K562 (cell line): ENCODE data around the gene SPDYE16. TPM values are rescaled to one million over a fixed set of nuclear protein-coding genes. Genes with fewer than 3 reads are reported as not detected.

ENCODE experiments used
- ATAC-seq: fragments of 200-7000 bp; cut with Tn5 transposase; 3 replicates; pipeline ENCODE4 v1.9.1; 2020; ENCODE audit warnings: moderate library complexity
- BruUV-seq: library from RNA; stranded (reverse); fragments of 400-500 nt; replicated peaks from 2 replicates; lab custom pipeline; 2021; lab: Mats Ljungman, UMichigan
- CTCF ChIA-PET: fragments of 300-600 bp; formaldehyde crosslinking; extraction: SDS; loops from one replicate; lab custom pipeline; 2021; ENCODE audit warnings: low intra/inter-chr PET ratio; lab: Yijun Ruan, JAX
- POLR2A ChIA-PET: fragments of 300-600, 350-650 bp; sonication (Branson Sonifier 250); formaldehyde crosslinking; extraction: SDS; loops from one replicate; lab custom pipeline; 2021; ENCODE audit warnings: antibody characterized with exemption, inconsistent platforms; lab: Yijun Ruan, JAX
- DNase-seq, 4 experiments: peaks; one replicate each; pipeline versions ENCODE4 v3.0.0 to v3.0.0-alpha.2; 2011 to 2018; ENCODE audit warnings: low spot score in 3 of 4, mixed read lengths in 3 of 4; ENCODE audit errors: extremely low read depth in 1 of 4
- FAIRE-seq: peaks from 2 replicates; lab custom pipeline; 2011; peaks lifted over from hg19 to GRCh38; lab: Jason Lieb, UNC
- H2AFZ ChIP-seq: 2 replicates; pipeline ENCODE4 v1.6.0; 2011; ENCODE audit warnings: low read depth, low read length, control low read depth, inconsistent platforms
- H3K27ac ChIP-seq: fragments of 200-600 bp; 3 replicates; pipeline ENCODE4 v1.8.0; 2011; ENCODE audit warnings: low read depth, mild to moderate bottlenecking, control low read depth, inconsistent platforms, low read length, moderate library complexity, mixed read lengths; ENCODE audit errors: extremely low read depth
- H3K27me3 ChIP-seq, 2 experiments: fragments of 300-600 bp in 1 of 2; 2 replicates in 1 of 2; 3 replicates in 1 of 2; pipeline versions ENCODE4 v1.6.0 to v1.8.0; 2011; ENCODE audit warnings: inconsistent platforms in 2 of 2, low read length in 2 of 2, mild to moderate bottlenecking in 1 of 2, mixed read lengths in 1 of 2, moderate library complexity in 1 of 2; ENCODE audit not compliant: control insufficient read depth in 2 of 2, insufficient read depth in 2 of 2
- H3K36me3 ChIP-seq: fragments of 300-600 bp; 3 replicates; pipeline ENCODE4 v1.8.0; 2011; ENCODE audit warnings: mild to moderate bottlenecking, low read length, inconsistent platforms; ENCODE audit not compliant: control insufficient read depth, insufficient read depth
- H3K4me1 ChIP-seq, 2 experiments: fragments of 200-600 bp in 1 of 2; replicated peaks in 1 of 2; 2 replicates in 1 of 2; 3 replicates in 1 of 2; pipeline versions ENCODE4 v1.5.1 to v1.8.0; 2011; ENCODE audit warnings: inconsistent platforms in 2 of 2, low read length in 2 of 2, mild to moderate bottlenecking in 1 of 2, mixed read lengths in 1 of 2, moderate library complexity in 1 of 2; ENCODE audit not compliant: control insufficient read depth in 2 of 2, insufficient read depth in 2 of 2
- H3K4me2 ChIP-seq: 2 replicates; pipeline ENCODE4 v1.6.1; 2011; ENCODE audit warnings: low read length, control low read depth, inconsistent platforms, mixed read lengths; ENCODE audit not compliant: insufficient read depth
- H3K4me3 ChIP-seq: fragments of 200-600 bp; sonication (generic), shearing (Covaris generic); 2 replicates; pipeline ENCODE4 v1.5.1; 2016; ENCODE audit warnings: control low read depth, inconsistent platforms
- H3K79me2 ChIP-seq: fragments of 200-600 bp; 3 replicates; pipeline ENCODE4 v1.8.0; 2011; ENCODE audit warnings: low read length, inconsistent platforms; ENCODE audit not compliant: control insufficient read depth, insufficient read depth
- H3K9ac ChIP-seq, 2 experiments: 2 replicates each; pipeline versions ENCODE4 v1.6.0 to v1.6.1; 2011; ENCODE audit warnings: low read depth in 2 of 2, low read length in 2 of 2, control low read depth in 1 of 2, inconsistent platforms in 1 of 2, mild to moderate bottlenecking in 1 of 2, mixed read lengths in 1 of 2; ENCODE audit not compliant: insufficient read depth in 1 of 2
- H3K9me1 ChIP-seq: one replicate; pipeline ENCODE4 v1.6.0; 2011; ENCODE audit warnings: inconsistent platforms, mild to moderate bottlenecking, low read length, moderate library complexity; ENCODE audit not compliant: control insufficient read depth, insufficient read depth
- H3K9me3 ChIP-seq: replicated peaks from 2 replicates; pipeline ENCODE4 v1.5.1; 2011; ENCODE audit warnings: low read depth, low read length, inconsistent platforms; ENCODE audit not compliant: control insufficient read depth, insufficient read depth
- H4K20me1 ChIP-seq: replicated peaks from 2 replicates; pipeline ENCODE4 v1.6.1; 2011; ENCODE audit warnings: low read length, inconsistent platforms, mixed read lengths; ENCODE audit not compliant: control insufficient read depth, insufficient read depth
- BHLHE40 ChIP-seq: IDR thresholded peaks from 2 replicates; pipeline ENCODE4 v1.6.1; 2011; ENCODE audit warnings: low read length, improper control_type of control experiment
- EWSR1 ChIP-seq: fragments of 450-650 bp; IDR thresholded peaks from 2 replicates; pipeline ENCODE4 v1.6.1; 2018; ENCODE audit warnings: borderline replicate concordance, mild to moderate bottlenecking, low read depth, moderate library complexity; ENCODE audit not compliant: partially characterized antibody
- HDAC1 ChIP-seq, 2 experiments: fragments of 450-650 bp; IDR thresholded peaks; 2 replicates each; pipeline ENCODE4 v1.6.1; 2016 to 2017; ENCODE audit warnings: inconsistent platforms in 1 of 2, mild to moderate bottlenecking in 1 of 2, moderate library complexity in 1 of 2
- MGA ChIP-seq: fragments of 450-650 bp; IDR thresholded peaks from 2 replicates; pipeline ENCODE4 v1.6.1; 2016; ENCODE audit warnings: mild to moderate bottlenecking, moderate library complexity
- OTX1 ChIP-seq: fragments of 450-650 bp; formaldehyde crosslinking; IDR thresholded peaks from 2 replicates; pipeline ENCODE4 v1.4.0; 2022; ENCODE audit warnings: mild to moderate bottlenecking
- SAFB2 ChIP-seq: fragments of 200-400 bp; formaldehyde crosslinking; IDR thresholded peaks from 2 replicates; pipeline ENCODE4 v1.6.1; 2018; ENCODE audit warnings: borderline replicate concordance, low read length, low read depth, moderate library complexity; ENCODE audit not compliant: severe bottlenecking
- USF2 ChIP-seq: sonication (generic); formaldehyde crosslinking; IDR thresholded peaks from 2 replicates; pipeline ENCODE4 v1.5.0; 2020; ENCODE audit warnings: missing genetic modification reagents
- ZNF263 ChIP-seq: sonication (generic); formaldehyde crosslinking; IDR thresholded peaks from 2 replicates; pipeline ENCODE4 v1.8.0; 2022; ENCODE audit warnings: mild to moderate bottlenecking, missing genetic modification reagents, borderline replicate concordance
- WGBS: fragments of 100-300 bp; shearing (Covaris generic); methylation state at CpG from one replicate; pipeline ENCODE4 v1.1.6; 2016; ENCODE audit warnings: low coverage, mixed read lengths; ENCODE audit not compliant: insufficient coverage; ENCODE audit errors: missing lambda C conversion rate; 5-methylcytosine and 5-hydroxymethylcytosine counted together
- in situ Hi-C: fragments of 300-500 bp; cut with MboI; formaldehyde crosslinking; loops from 4 replicates; pipeline ENCODE4 v1.15.0; 2018; ENCODE audit warnings: inconsistent platforms, mixed read lengths
- intact Hi-C: fragments of 100-400 bp; cut with micrococcal nuclease; formaldehyde crosslinking; loops from 2 replicates; pipeline ENCODE4 v1.14.2; 2022
- polyA plus RNA-seq, 8 experiments: library from polyadenylated mRNA; depleted of rRNA in 4 of 8; stranded (reverse) in 5 of 8; unstranded in 3 of 8; fragments of >200 nt; fragmentation: Nextera tagmentation in 2 of 8; fragmentation: Illumina TruSeq in 1 of 8; extraction: Ambion mirVana in 2 of 8; extraction: Trizol in 1 of 8; gene quantifications; 2 replicates each; pipeline versions ENCODE4 v1.2.1 to v1.2.3, GENCODE V29; 2011 to 2014; ENCODE audit warnings: inconsistent platforms in 1 of 8, missing spikeins in 1 of 8
- total RNA-seq, 7 experiments: library from RNA; depleted of rRNA in 6 of 7; stranded (reverse); fragments of >200 nt in 6 of 7; fragmentation: Illumina TruSeq in 2 of 7; extraction: Trizol in 2 of 7; gene quantifications; 2 replicates each; pipeline versions ENCODE4 v1.2.1 to v1.2.3, GENCODE V29; 2011 to 2021; ENCODE audit warnings: low replicate concordance in 1 of 7

SPDYE16 gene
- total and polyA plus RNA-seq, 9 of the 15 experiments (the other 6 are each of a cell fraction or from before 2014, with no cell fraction given): 0.04 to 0.13 (median 0.06) TPM; not detected in 4

GRCh38 chr7:76514926-76515771, 27.9 kb downstream of the SPDYE16 start:
- CTCF ChIA-PET: interaction anchor here (0.6 to 1.4 kb wide), 3 partner anchors 99 to 1420 kb away, joined by 3 to 10 read pairs (median 3); no protein-coding TSS in a partner anchor
- Histone ChIP-seq H4K20me1 (0 out of 2 replicates have a peak, but pooled peaks cover 3% of the 10 kb centered on the region), H3K4me2 (no peak overlapping the region), H3K27ac (no peak overlapping the region), H3K4me3 (no peak overlapping the region), H3K9ac (peak overlapping the region in 1 of 2 experiments; percentile 55; a peak in 1 of 4 replicates), H3K4me1 (peaks cover 0 to 35% of the 10 kb centered on the region in 2 experiments; a peak in 2 of 5 replicates), H3K79me2 (no peaks in the 10 kb centered on the region), H2AFZ (no peak overlapping the region), H3K9me1 (no peaks in the 10 kb centered on the region), H3K27me3 (peaks cover 0 to 5% of the 10 kb centered on the region in 2 experiments; a peak in 2 of 5 replicates), H3K36me3 (no peaks in the 10 kb centered on the region), H3K9me3 (no peaks in the 10 kb centered on the region)
- FAIRE-seq (no peak), DNase-seq (peak in 1 of 4 experiments; percentile 14), ATAC-seq (peak; percentile 5)
- intact Hi-C loops (loop anchor here (5.0 kb wide), 1 partner anchor 817 kb away; no protein-coding TSS in a partner anchor), in situ Hi-C loops (no loop called here)
- BruUV-seq: no TSS peak
- POLR2A ChIA-PET: no interaction called here
- WGBS: 56% methylated on average over 12 of the region's 16 CpGs
- TF ChIP-seq BHLHE40 (peak; percentile 70), SAFB2 (no peak), USF2 (CRISPR knock-in tag) (no peak), HDAC1 (IDR thresholded peaks at IDR 0.05) (no peak), MGA (0 out of 2 replicates have a peak, but pooled peaks have one; percentile 17), ZNF263 (CRISPR knock-in tag) (peak; percentile 8; the same call in 1 of the 2 replicates), OTX1 (CRISPR knock-in tag) (no peak), EWSR1 (no peak)
